Tibial artery (tissue), 4 donors: Measurements from ENCODE around the gene TMPRSS6.

Experiments used
- DNase-seq, 2 donors: peaks; one replicate each; pipeline ENCODE4 v3.0.0-alpha.2; 2019
- H3K27ac ChIP-seq, 2 donors: fragments of 200-600 bp; sonication (generic) in 1 of 2; 1 replicate in 1 of 2; 2 replicates in 1 of 2; pipeline ENCODE4 v1.5.1; 2018 to 2019; ENCODE audit warnings: mild to moderate bottlenecking in 1 of 2
- H3K27me3 ChIP-seq, 2 donors: fragments of 200-600 bp; sonication (generic) in 1 of 2; one replicate each; pipeline versions ENCODE4 v1.5.1 to v1.6.0; 2016 to 2019
- H3K36me3 ChIP-seq, 3 donors: fragments of 200-600 bp; sonication (generic) in 2 of 3; one replicate each; pipeline ENCODE4 v1.5.1; 2016 to 2019; ENCODE audit warnings: mild to moderate bottlenecking in 2 of 3
- H3K4me1 ChIP-seq, 4 donors: fragments of 200-600 bp; sonication (generic) in 2 of 4; 1 replicate in 3 of 4; 2 replicates in 1 of 4; pipeline ENCODE4 v1.5.1; 2016 to 2019
- H3K4me3 ChIP-seq, 2 donors: fragments of 200-600 bp; sonication (generic) in 1 of 2; 1 replicate in 1 of 2; 2 replicates in 1 of 2; pipeline ENCODE4 v1.5.1; 2018 to 2019; ENCODE audit warnings: mild to moderate bottlenecking in 2 of 2
- H3K9me3 ChIP-seq, 3 donors: fragments of 200-600 bp; sonication (generic) in 1 of 3; one replicate each; pipeline ENCODE4 v1.5.1; 2016 to 2019
- CTCF ChIP-seq, 2 experiments: fragments of 200-600 bp in 1 of 2; fragments of 450-650 bp in 1 of 2; IDR thresholded peaks; one replicate each; pipeline ENCODE4 v1.5.1; 2017 to 2019; ENCODE audit warnings: antibody characterized with exemption in 2 of 2, mild to moderate bottlenecking in 1 of 2, moderate library complexity in 1 of 2
- intact Hi-C: fragments of 100-400 bp; cut with DNase I; formaldehyde crosslinking; loops from one replicate; pipeline ENCODE4 v1.15.0; 2023; ENCODE audit warnings: low total_unique reads

TMPRSS6 gene

GRCh38 chr22:37138849-37139561, 29.5 kb upstream of the TMPRSS6 start:
- no peak overlapping the region for H3K27ac ChIP-seq
- no peaks in the 10 kb centered on the region for H3K36me3 ChIP-seq
- no peak for TF ChIP-seq CTCF (IDR thresholded peaks at IDR 0.05)

GRCh38 chr22:37137903-37138665, 28.6 kb upstream of the TMPRSS6 start:
- no peaks in the 10 kb centered on the region for H3K4me1 ChIP-seq
- intact Hi-C loops = no loop called here
- H3K4me3 ChIP-seq = no peak overlapping the region
- no peak overlapping the region for H3K27ac ChIP-seq
- H3K27me3 ChIP-seq = peaks cover 0 to 20% of the 10 kb centered on the region in 2 donors
- H3K9me3 ChIP-seq = no peaks in the 10 kb centered on the region
- TF ChIP-seq CTCF (IDR thresholded peaks at IDR 0.05) = no peak
- DNase-seq = no peak
- no peaks in the 10 kb centered on the region for H3K36me3 ChIP-seq

More at GRCh38 chr22:37138849-37139561, 29.5 kb upstream of the TMPRSS6 start:
- intact Hi-C loops = no loop called here
- DNase-seq = no peak
- peaks cover 0 to 27% of the 10 kb centered on the region in 2 donors for H3K27me3 ChIP-seq
- H3K9me3 ChIP-seq = no peaks in the 10 kb centered on the region
- H3K4me3 ChIP-seq = no peak overlapping the region
- H3K4me1 ChIP-seq = no peaks in the 10 kb centered on the region

GRCh38 chr22:37137131-37137530, 27.6 kb upstream of the TMPRSS6 start:
- H3K27me3 ChIP-seq = peaks cover 0 to 10% of the 10 kb centered on the region in 2 donors
- intact Hi-C loops = no loop called here
- no peak for TF ChIP-seq CTCF (IDR thresholded peaks at IDR 0.05)
- H3K9me3 ChIP-seq = no peaks in the 10 kb centered on the region
- no peak for DNase-seq
- no peaks in the 10 kb centered on the region for H3K36me3 ChIP-seq
- no peaks in the 10 kb centered on the region for H3K4me1 ChIP-seq
- H3K4me3 ChIP-seq = no peak overlapping the region
- H3K27ac ChIP-seq = no peak overlapping the region

GRCh38 chr22:37135023-37135422, 25.5 kb upstream of the TMPRSS6 start:
- TF ChIP-seq CTCF (IDR thresholded peaks at IDR 0.05) = no peak
- no peaks in the 10 kb centered on the region for H3K9me3 ChIP-seq
- H3K36me3 ChIP-seq = no peaks in the 10 kb centered on the region
- no peak overlapping the region for H3K4me3 ChIP-seq
- no peak for DNase-seq
- no peaks in the 10 kb centered on the region for H3K4me1 ChIP-seq
- H3K27me3 ChIP-seq = peaks cover 0 to 5% of the 10 kb centered on the region in 2 donors
- no peak overlapping the region for H3K27ac ChIP-seq
- intact Hi-C loops = no loop called here

- Histone ChIP-seq H3K9me3 (no peaks in the 10 kb centered on the region), H3K36me3 (no peaks in the 10 kb centered on the region), H3K4me1 (no peaks in the 10 kb centered on the region), H3K27me3 (peaks cover 0 to 20% of the 10 kb centered on the region in 2 donors), H3K4me3 (no peak overlapping the region), H3K27ac (no peak overlapping the region)
- intact Hi-C loops = no loop called here
- no peak for DNase-seq
- TF ChIP-seq CTCF (IDR thresholded peaks at IDR 0.05) = no peak
Observed at GRCh38 chr22:37133304-37134018, 23.9 kb upstream of the TMPRSS6 start.
